Lung (tissue), 12 donors: ENCODE measurements around the gene GHRL. TPM values are rescaled to one million over a fixed set of nuclear protein-coding genes. Genes with fewer than 3 reads are reported as not detected.

Experiments used
- ATAC-seq: fragments of 200-7000 bp; cut with Tn5 transposase; one replicate; pipeline ENCODE4 v1.9.1; 2020; ENCODE audit warnings: moderate number of reproducible peaks; ENCODE audit not compliant: insufficient read depth, low FRiP score
- DNase-seq, 3 donors: peaks; one replicate each; pipeline ENCODE4 v3.0.0-alpha.2; 2013 to 2017
- H3K27ac ChIP-seq, 2 donors: one replicate each; pipeline ENCODE4 v1.5.1; 2013; ENCODE audit warnings: mild to moderate bottlenecking in 2 of 2, moderate library complexity in 2 of 2, control low read depth in 1 of 2, inconsistent platforms in 1 of 2, low read depth in 1 of 2, low read length in 1 of 2
- H3K27me3 ChIP-seq, 3 donors: one replicate each; pipeline ENCODE4 v1.5.1; 2013; ENCODE audit warnings: low read length in 2 of 3; ENCODE audit not compliant: control insufficient read depth in 3 of 3, insufficient read depth in 3 of 3
- H3K36me3 ChIP-seq, 4 donors: one replicate each; pipeline ENCODE4 v1.5.1; 2013; ENCODE audit warnings: low read length in 4 of 4, mild to moderate bottlenecking in 1 of 4, moderate library complexity in 1 of 4; ENCODE audit not compliant: control insufficient read depth in 4 of 4, insufficient read depth in 4 of 4
- H3K4me1 ChIP-seq, 5 donors: one replicate each; pipeline ENCODE4 v1.5.1; 2013; ENCODE audit warnings: low read length in 5 of 5, mild to moderate bottlenecking in 2 of 5, moderate library complexity in 1 of 5; ENCODE audit not compliant: control insufficient read depth in 5 of 5, insufficient read depth in 5 of 5
- H3K4me3 ChIP-seq: one replicate; pipeline ENCODE4 v1.5.1; 2013; ENCODE audit warnings: mild to moderate bottlenecking, control low read depth, moderate library complexity
- H3K9ac ChIP-seq, 2 donors: one replicate each; pipeline ENCODE4 v1.5.1; 2013; ENCODE audit warnings: low read length in 2 of 2, control low read depth in 1 of 2; ENCODE audit not compliant: insufficient read depth in 1 of 2
- H3K9me3 ChIP-seq, 4 donors: one replicate each; pipeline ENCODE4 v1.5.1; 2013; ENCODE audit warnings: low read length in 3 of 4, mild to moderate bottlenecking in 1 of 4, moderate library complexity in 1 of 4; ENCODE audit not compliant: control insufficient read depth in 4 of 4, insufficient read depth in 3 of 4
- CTCF ChIP-seq: IDR thresholded peaks from 2 replicates; pipeline ENCODE4 v1.5.1; 2012; ENCODE audit warnings: mild to moderate bottlenecking; ENCODE audit errors: control extremely low read depth, extremely low read depth
- WGBS, 2 donors: extraction: QIAGEN DNeasy Blood & Tissue Kit; methylation state at CpG; one replicate each; pipeline ENCODE4 v1.1.7; 2013; 5-methylcytosine and 5-hydroxymethylcytosine counted together
- polyA plus RNA-seq, 2 donors: library from polyadenylated mRNA; stranded (reverse); fragments of 200-250 nt; gene quantifications; one replicate each; pipeline ENCODE4 v1.2.1, GENCODE V29; 2013
- total RNA-seq, 2 donors: library from RNA; depleted of rRNA in 1 of 2; stranded (reverse); fragments of >200 nt in 1 of 2; gene quantifications; one replicate each; pipeline ENCODE4 v1.2.1, GENCODE V29; 2014 to 2021
- donor health status: control.
- donor health status: control.
- donor health status: Bipolar disorder and iron deficiency.
- donor health status: healthy.
- donor health status: DM: yes; HTN: yes; CAD: no.

The GHRL gene
- total and polyA plus RNA-seq, 4 donors = 5.4 to 28.2 (median 10.7) TPM

- no peak for DNase-seq
- no peak for ATAC-seq
- no peak for TF ChIP-seq CTCF
- H3K9ac ChIP-seq = no peak overlapping the region
- H3K27ac ChIP-seq = no peak overlapping the region
- H3K4me3 ChIP-seq = no peak overlapping the region
- H3K36me3 ChIP-seq = no peaks in the 10 kb centered on the region
- H3K9me3 ChIP-seq = no peaks in the 10 kb centered on the region
- WGBS, 2 donors = 77 to 90% methylated on average over 29 of the region's 29 CpGs
- peaks cover 0 to 2% (median 0%) of the 10 kb centered on the region in 5 donors for H3K4me1 ChIP-seq
- H3K27me3 ChIP-seq = peaks cover 0 to 10% (median 0%) of the 10 kb centered on the region in 3 donors
Measured at GRCh38 chr3:10335871-10336622, 43.3 kb upstream of the GHRL start.

GRCh38 chr3:10335190-10335738 lies 42.5 kb upstream of the GHRL start:
- H3K36me3 ChIP-seq = no peaks in the 10 kb centered on the region
- no peak overlapping the region for H3K4me3 ChIP-seq
- H3K27ac ChIP-seq = no peak overlapping the region
- TF ChIP-seq CTCF = no peak
- peaks cover 0 to 12% (median 3%) of the 10 kb centered on the region in 3 donors for H3K27me3 ChIP-seq
- H3K9me3 ChIP-seq = no peaks in the 10 kb centered on the region
- H3K4me1 ChIP-seq = peaks cover 0 to 2% (median 0%) of the 10 kb centered on the region in 5 donors
- WGBS, 2 donors = 70 to 76% methylated on average over 4 of the region's 4 CpGs
- no peak for ATAC-seq
- no peak for DNase-seq
- no peak overlapping the region for H3K9ac ChIP-seq

GRCh38 chr3:10334459-10334858 lies 41.7 kb upstream of the GHRL start:
- DNase-seq (no peak), ATAC-seq (no peak)
- no peak overlapping the region for H3K27ac ChIP-seq
- no peak overlapping the region for H3K9ac ChIP-seq
- peaks cover 0 to 2% (median 0%) of the 10 kb centered on the region in 5 donors for H3K4me1 ChIP-seq
- H3K4me3 ChIP-seq = no peak overlapping the region
- peaks cover 0 to 19% (median 3%) of the 10 kb centered on the region in 3 donors for H3K27me3 ChIP-seq
- 74 to 93% methylated on average over 12 of the region's 12 CpGs for WGBS, 2 donors
- no peaks in the 10 kb centered on the region for H3K36me3 ChIP-seq
- no peak for TF ChIP-seq CTCF
- no peaks in the 10 kb centered on the region for H3K9me3 ChIP-seq
